GM08714 (cell line): Measurements from ENCODE around the gene NSD2.

Source experiments
- H3K4me3 ChIP-seq: fragments of 200-500 bp; sonication (Bioruptor generic); 2 replicates; pipeline ENCODE4 v1.5.1; 2014; ENCODE audit warnings: mild to moderate bottlenecking, low read length, inconsistent platforms
- ZNF274 ChIP-seq: IDR thresholded peaks from 2 replicates; pipeline ENCODE4 v1.6.1; 2012; ENCODE audit warnings: mild to moderate bottlenecking, low read depth, low read length

The NSD2 gene

DNA sequence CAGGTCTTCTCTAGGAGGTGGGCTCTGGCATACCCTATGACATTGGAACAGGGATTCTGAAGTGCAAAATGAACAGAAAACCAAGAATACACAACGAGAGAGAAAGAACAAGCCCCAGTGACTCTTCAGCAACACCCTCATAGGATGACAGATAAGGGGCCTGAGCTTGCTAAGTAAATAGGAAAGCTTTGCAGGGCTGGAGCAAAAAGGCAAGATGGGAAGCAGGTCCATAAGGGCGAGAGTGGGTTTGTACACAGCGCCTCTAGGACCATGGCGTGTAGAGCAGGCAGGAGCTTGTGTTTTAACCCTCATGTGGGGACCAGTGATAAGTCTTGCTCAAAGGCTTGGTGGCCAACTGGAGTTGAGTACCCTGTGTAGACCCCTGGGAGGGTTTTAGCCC lies 91.8 kb downstream of the NSD2 start:
- TF ChIP-seq ZNF274, result no peak
- H3K4me3 ChIP-seq, result no peak overlapping the region

DNA sequence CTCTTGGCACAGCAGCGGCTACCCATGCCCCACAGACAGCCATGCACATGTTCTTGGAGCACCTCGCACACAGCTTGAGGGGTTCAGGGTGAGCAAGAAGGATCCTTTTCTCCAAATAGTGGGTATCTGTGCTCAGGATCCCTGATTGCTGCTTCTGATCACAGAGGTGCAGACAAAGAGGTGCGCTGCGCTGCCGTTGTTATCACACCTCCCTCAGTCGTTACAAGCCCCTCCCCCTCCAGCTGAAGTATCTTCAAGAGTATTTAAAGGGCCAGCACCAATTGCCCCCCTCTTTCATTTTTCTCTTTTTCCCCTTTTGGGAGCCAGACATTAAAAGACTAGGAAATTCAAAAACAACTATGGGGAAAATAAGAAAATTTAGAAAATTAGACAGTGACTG lies 93.2 kb downstream of the NSD2 start:
- H3K4me3 ChIP-seq, result no peak overlapping the region
- TF ChIP-seq ZNF274, result no peak

DNA sequence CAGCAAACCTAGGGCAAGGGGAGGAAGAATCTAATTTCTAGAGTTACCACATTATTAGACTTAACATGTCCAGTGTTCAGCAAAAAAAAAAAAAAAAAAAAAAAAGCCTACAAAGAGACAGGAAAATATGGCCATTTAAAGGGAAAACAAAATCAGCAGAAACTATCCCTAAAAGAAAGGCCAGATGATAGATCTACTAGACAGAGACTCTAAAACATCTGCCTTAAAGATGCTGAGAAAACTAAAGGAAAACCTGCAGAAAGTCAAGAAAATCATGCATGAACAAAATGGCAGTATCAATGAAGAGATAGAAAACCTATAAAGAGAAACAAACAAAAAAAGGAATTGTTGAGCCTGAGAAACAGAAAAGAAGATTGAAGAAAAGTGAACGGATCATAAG lies 93.8 kb downstream of the NSD2 start:
- TF ChIP-seq ZNF274, result no peak
- no peak overlapping the region for H3K4me3 ChIP-seq

DNA sequence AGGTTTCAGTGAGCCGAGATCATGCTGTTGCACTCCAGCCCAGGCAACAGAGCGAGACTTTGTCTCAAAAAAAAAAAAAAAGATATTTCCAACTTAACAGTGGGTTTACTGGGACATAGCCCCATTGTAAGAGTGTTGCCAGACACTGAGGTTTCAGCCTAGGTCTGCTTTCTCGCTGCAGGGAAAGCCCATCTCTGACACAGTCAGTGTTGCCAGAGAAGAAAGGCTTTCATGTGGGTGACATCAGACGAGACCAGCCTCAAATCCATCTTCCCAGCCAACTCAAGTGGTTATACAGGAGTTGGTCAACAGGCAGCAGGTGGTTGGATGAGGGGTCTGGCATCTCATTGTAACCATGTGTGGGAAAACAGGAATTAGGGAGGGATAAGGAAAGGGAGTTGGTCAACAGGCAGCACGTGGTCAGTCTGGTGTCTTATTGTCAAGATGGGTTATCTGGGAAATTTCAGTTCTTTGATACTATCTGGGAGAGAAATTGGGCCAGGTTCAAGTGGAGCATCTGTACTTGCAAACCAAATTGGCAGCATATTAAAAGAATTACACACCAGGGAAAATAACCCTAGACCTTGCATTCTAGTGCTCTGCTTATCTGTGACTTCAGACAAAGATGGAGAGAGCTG lies 96.4 kb downstream of the NSD2 start:
- TF ChIP-seq ZNF274, result no peak
- H3K4me3 ChIP-seq, result no peak overlapping the region

DNA sequence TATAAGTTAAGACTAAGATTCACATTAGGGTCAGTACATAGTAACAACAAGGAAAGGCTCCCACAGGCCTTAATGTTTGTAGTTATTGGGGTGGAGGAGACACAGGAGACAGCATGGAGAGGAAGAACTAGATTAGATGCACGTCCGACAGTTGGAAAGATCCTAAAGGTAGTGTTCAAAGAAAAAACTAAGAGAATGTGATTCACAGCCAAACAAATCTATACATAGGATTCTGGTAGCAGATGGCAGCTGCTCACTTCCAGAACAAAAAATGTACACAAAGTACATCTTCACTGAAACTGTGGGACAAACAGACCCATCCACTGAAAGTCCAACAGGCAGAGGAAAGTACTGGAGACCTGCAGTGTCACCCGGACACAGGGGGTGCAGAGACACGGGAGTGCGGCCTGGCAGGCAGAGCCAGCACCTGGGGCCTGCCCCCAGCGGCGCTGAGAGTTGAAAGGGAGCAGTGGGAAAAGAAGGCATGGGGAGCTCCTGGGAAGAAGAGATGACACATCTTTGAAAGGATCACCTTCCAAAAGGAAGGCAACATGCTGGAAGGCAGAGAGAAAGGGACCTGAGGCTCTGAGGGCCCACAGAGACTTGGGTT lies 97.6 kb downstream of the NSD2 start:
- TF ChIP-seq ZNF274, result no peak
- no peak overlapping the region for H3K4me3 ChIP-seq

DNA sequence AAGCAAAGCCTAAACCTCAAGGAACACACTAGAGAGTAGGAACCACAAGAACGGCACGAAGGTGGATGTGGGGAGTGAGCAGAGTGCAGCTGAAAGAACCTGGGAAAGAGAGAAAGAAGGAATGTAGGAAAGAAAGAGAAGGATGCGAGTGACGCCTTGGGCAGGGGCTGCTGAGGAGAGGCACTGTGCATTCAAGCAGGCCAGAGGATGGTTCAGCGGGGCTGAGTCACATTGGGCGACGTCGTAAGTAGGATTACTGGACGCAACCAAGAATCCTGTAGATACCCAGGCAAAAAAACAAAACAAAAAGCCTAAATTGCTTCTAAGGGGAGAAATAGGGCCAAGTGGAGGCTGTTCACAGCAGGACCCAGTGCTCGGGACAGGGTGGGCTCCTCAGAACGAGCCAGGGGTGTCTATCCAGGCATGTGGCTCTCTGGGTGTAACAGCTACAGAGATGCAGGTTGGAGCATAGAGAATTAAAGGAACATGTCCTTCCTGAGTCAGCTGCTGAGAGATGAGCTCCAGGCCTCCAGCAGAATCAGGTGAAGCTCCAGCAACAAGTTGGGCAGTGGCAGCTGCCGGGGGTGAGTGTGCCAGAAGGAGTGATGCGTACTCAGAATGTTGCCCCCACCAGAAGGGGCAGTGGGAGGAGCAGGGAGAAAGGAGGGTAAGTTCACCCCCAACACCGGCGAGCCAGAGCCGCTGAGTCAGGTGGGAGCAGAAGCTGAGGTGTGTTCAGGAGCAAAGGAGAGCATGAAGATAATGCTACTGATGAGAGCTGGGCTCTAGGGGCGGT lies 98.9 kb downstream of the NSD2 start:
- no peak overlapping the region for H3K4me3 ChIP-seq
- TF ChIP-seq ZNF274, result no peak

DNA sequence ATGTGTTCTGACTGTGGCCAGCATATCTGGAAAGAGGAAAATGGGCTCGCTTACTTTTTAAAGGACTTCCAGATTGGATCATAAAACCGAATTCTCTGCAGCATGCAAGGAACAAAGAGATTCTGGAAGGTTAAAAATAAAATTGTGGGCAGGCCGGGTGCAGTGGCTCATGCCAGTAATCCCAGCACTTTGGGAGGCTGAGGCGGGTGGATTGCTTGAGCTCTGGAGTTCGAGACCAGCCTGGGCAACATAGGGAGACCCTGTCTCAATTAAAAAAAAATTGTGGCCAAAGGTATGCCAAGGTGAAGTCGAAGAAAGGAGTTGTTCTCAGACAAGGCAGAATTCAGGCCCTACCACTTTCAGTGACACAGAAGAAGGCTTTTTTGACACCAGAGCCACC lies 99.7 kb downstream of the NSD2 start:
- H3K4me3 ChIP-seq, result no peak overlapping the region
- TF ChIP-seq ZNF274, result no peak

DNA sequence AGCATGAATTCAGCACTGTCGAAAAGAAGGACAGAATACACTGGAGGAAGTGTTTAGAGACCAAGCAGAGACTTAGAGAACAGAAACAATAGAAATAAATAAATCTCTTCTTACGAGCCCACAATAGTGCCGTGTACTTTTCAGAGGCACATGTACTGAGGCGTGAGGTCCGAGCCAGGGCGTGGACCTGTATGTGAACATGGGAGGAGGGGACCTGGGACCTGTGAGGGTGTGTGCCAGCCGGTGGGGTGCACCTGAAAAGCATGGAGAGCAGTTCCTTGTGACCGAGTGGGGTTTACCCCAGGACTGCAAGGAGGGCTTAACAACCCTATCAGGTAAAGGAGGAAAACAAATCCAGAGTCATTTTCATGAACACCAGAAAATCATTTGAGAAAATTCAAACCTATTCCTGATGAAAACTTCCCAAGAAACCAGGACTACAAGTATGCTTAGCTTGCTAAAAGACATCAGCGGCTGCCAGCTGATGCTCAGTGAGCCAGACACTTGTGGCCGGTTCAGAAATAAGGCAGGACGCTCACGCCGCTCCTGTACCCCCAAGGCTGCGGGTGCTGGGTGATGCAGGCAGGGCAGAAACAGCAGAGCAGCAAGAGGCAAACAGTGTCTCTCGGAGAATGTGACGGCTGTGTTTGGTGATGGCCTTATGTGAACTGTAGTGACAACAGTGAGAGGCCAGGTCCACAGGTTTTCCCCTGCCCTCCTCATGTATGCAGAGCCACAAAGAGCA lies 100.4 kb downstream of the NSD2 start:
- no peak for TF ChIP-seq ZNF274
- no peak overlapping the region for H3K4me3 ChIP-seq

DNA sequence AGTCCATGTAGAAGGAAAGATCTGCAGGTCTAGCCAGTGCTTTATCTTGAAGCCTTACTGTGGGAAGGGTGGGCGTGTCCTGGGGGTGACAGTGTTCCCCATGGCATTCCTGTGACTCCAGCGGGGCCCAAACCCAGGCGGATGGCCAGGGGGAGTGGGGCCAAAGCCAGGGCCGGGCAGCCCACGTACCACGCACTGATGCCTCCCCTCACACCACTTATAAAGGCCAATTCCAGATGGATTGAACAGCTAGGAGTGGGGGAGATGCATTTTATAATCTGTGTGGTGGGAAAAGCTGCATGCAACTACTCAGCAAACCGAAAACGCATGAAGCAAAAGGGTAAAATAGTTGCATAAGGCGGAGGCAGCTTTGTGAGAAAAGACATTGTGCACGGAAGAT lies 101.2 kb downstream of the NSD2 start:
- H3K4me3 ChIP-seq, result no peak overlapping the region
- no peak for TF ChIP-seq ZNF274

DNA sequence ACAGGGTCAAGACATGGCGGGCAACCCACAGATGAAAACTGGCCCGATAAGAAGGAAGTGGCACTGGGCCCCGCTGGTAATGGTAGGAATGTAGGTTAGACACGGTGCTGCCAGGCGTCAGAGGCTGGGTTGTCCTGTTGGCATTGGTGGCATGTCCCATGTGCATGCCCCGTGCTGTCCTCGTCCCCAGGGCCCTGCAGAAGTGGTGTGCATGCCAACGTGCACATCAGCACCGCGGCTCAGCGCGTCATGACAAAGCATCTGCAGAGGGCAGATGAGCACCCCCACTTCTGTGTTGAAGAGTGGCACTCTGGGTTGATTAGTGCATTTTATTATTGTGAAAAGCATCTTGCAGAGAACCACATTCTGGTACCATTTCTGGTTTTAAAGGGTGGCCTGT lies 102.0 kb downstream of the NSD2 start:
- no peak overlapping the region for H3K4me3 ChIP-seq
- no peak for TF ChIP-seq ZNF274

DNA sequence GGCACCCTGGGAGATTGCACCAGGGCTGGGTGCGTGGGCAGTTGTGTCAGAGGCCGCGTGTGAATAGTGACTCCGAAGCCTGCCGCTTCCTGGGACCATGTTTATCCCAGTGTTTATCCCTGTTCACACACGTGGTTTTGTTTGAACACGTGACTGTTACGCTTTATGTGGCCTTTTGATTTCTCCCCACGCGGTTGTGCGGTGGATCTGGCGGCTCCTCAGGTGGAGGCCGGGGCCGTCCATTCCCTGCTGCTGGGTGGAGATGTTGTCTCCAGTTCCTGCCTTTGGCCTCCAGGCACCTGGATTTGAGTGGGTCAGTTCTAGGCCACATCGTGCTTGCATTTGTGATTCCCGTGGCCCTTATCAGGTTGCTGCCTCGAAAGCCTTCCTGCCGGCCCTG lies 102.5 kb downstream of the NSD2 start:
- no peak overlapping the region for H3K4me3 ChIP-seq
- no peak for TF ChIP-seq ZNF274

DNA sequence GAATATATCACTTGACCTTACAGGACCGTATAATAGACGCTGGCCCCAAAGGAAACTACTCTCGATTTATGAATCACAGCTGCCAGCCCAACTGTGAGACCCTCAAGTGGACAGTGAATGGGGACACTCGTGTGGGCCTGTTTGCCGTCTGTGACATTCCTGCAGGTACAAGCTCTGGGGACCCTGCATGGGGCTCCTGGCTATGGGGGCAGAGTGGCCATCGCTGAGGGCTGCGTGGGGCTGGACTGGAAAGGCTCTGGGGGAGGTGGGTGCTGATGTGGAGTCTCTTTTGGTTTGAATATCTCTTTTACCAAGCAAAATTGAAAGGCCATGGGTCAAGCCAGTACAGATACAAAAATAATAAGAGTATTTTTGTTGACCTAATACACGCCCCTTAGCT lies 103.6 kb downstream of the NSD2 start:
- no peak for TF ChIP-seq ZNF274
- H3K4me3 ChIP-seq, result no peak overlapping the region

DNA sequence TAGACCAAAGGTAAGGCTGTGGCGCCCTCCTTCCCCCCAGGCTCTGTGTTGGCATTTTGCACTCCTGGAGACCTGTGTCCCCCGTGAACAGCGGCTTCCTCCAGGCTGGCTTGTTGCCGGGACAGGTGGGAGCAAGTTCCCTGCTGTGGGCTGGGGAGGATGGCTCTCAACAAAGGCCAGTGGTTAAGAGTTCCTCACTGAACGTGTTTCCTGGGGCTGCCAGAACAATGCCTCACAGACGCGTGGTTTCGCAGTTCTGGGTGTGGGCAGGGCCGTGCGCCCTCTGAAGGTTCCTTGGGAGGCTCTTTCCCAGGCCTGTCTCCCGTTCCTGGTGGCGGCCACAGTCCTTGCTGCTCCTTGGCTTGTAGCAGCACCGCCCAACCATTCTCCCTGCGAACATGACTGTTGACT lies 104.2 kb downstream of the NSD2 start:
- no peak for TF ChIP-seq ZNF274
- no peak overlapping the region for H3K4me3 ChIP-seq

DNA sequence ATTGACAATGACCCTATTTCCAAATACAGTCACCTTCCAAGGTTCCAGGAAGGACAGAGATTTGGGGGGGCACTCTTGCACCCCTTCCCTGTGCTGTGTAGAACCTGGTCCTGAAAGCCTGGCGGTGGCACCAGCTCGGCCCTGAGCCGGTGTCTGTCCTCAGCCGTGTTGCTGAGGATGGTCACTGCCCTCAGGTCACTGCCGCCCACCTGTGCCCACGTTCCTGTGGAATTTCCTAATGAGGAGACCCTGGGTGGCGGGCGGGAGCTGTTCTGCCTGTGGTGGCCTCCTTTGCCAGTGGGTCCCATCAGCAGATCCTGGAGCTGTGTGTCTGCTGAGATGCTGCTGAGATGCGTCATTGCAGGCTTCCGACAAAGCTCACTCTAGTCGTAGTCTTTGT lies 104.7 kb downstream of the NSD2 start:
- TF ChIP-seq ZNF274, result no peak
- H3K4me3 ChIP-seq, result no peak overlapping the region
